AG04450 (cell line): ENCODE results near the gene S100A5. TPM values are rescaled to one million over a fixed set of nuclear protein-coding genes. Genes with fewer than 3 reads are reported as not detected.
"Not testable (repeated sequence)": the region's sequence is repeated elsewhere in the genome, so short reads cannot be mapped to it uniquely, and the experiment has no call there.

Experiments used
- CTCF ChIA-PET: fragments of 300-600, 350-600 bp; formaldehyde crosslinking; extraction: SDS; loops from one replicate; lab custom pipeline; 2022; ENCODE audit warnings: antibody characterized with exemption, inconsistent platforms; lab: Charles Lee
- POLR2A ChIA-PET: fragments of 350-600 bp; formaldehyde crosslinking; extraction: SDS; loops from one replicate; lab custom pipeline; 2021; ENCODE audit warnings: antibody characterized with exemption, inconsistent platforms; lab: Yijun Ruan, JAX
- DNase-seq: peaks from one replicate; pipeline ENCODE4 v3.0.0-alpha.2; 2011; ENCODE audit warnings: low read depth, low spot score
- H3K27ac ChIP-seq: one replicate; pipeline ENCODE4 v1.5.1; 2012; ENCODE audit warnings: low read depth, low read length, control low read depth
- H3K27me3 ChIP-seq: one replicate; pipeline ENCODE4 v1.6.0; 2012; ENCODE audit warnings: low read length; ENCODE audit not compliant: control insufficient read depth, insufficient read depth
- H3K4me3 ChIP-seq: 2 replicates; pipeline ENCODE4 v1.5.1; 2011; ENCODE audit warnings: mild to moderate bottlenecking, low read depth, low read length, control low read depth
- H3K9me3 ChIP-seq: 2 replicates; pipeline ENCODE4 v1.5.1; 2012; ENCODE audit warnings: low read length; ENCODE audit not compliant: control insufficient read depth, insufficient read depth
- polyA plus RNA-seq: library from polyadenylated mRNA; depleted of rRNA; stranded (reverse); fragments of >200 nt; gene quantifications from 2 replicates; pipeline ENCODE4 v1.2.3, GENCODE V29; 2011
- TF ChIP-seq, protein P1 (sequence below): IDR thresholded peaks from 2 replicates; pipeline ENCODE4 v1.5.1; 2011; ENCODE audit warnings: low read depth, low read length, control low read depth, inconsistent platforms

Gene S100A5
- polyA plus RNA-seq, 1 experiment, result 0.42 TPM

GRCh38 chr1:153520818-153521476 lies 19.8 kb downstream of the S100A5 start:
- Histone ChIP-seq H3K4me3 (no peak overlapping the region), H3K9me3 (no peaks in the 10 kb centered on the region), H3K27ac (no peak overlapping the region), H3K27me3 (no peaks in the 10 kb centered on the region)
- CTCF ChIA-PET, result interaction anchor here (0.8 to 2.7 kb wide), 8 partner anchors 10 to 107 kb away, joined by 3 to 31 read pairs (median 6); partner anchors contain the start of gene S100A13
- POLR2A ChIA-PET, result interaction anchor here (0.7 kb wide), 1 partner anchor 106 kb away, joined by 3 read pairs; the partner anchor contains the start of gene S100A13
- DNase-seq, result no peak
- TF ChIP-seq, protein P1, sequence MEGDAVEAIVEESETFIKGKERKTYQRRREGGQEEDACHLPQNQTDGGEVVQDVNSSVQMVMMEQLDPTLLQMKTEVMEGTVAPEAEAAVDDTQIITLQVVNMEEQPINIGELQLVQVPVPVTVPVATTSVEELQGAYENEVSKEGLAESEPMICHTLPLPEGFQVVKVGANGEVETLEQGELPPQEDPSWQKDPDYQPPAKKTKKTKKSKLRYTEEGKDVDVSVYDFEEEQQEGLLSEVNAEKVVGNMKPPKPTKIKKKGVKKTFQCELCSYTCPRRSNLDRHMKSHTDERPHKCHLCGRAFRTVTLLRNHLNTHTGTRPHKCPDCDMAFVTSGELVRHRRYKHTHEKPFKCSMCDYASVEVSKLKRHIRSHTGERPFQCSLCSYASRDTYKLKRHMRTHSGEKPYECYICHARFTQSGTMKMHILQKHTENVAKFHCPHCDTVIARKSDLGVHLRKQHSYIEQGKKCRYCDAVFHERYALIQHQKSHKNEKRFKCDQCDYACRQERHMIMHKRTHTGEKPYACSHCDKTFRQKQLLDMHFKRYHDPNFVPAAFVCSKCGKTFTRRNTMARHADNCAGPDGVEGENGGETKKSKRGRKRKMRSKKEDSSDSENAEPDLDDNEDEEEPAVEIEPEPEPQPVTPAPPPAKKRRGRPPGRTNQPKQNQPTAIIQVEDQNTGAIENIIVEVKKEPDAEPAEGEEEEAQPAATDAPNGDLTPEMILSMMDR, result no peak

DNA sequence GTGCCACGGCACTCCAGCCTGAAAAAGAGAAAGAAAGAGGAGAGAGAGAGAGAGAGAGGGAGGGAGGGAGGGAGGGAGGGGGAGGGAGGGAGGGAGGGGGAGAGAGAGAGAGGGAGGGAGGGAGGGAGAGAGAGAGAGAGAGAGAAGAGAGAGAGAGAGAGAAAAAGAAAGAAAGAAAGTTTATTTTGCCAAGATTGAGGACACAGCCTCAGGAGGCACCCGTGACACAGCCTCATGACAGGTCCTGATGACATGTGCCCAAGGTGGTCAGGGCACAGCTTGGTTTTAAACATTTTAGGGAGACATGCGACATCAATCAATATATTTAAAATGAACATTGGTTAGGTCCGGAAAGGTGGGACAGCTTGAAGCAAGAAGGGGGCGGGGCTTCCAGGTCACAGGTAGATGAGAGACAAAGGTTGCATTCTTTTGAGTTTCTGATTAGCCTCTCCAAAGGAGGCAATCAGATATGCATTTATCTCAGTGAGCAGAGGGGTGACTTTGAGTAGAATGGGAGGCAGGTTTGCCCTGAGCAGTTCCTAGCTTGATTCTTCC lies 20.5 kb downstream of the S100A5 start:
- DNase-seq, POLR2A ChIA-PET, H3K4me3 ChIP-seq, H3K27ac ChIP-seq, H3K9me3 ChIP-seq, H3K27me3 ChIP-seq: not testable (repeated sequence)
- CTCF ChIA-PET, result interaction anchor here (0.8 to 2.7 kb wide), 9 partner anchors 9 to 107 kb away, joined by 3 to 31 read pairs (median 4); partner anchors contain the start of gene S100A13

- no peak overlapping the region for H3K4me3 ChIP-seq
- no peaks in the 10 kb centered on the region for H3K27me3 ChIP-seq
- POLR2A ChIA-PET, result no interaction called here
- CTCF ChIA-PET, result interaction anchor here (1.1 to 2.6 kb wide), 2 partner anchors 14 to 108 kb away, joined by 4 to 13 read pairs; partner anchors contain the start of gene S100A13
- H3K9me3 ChIP-seq, result no peaks in the 10 kb centered on the region
- no peak for DNase-seq
- H3K27ac ChIP-seq, result no peak overlapping the region
- TF ChIP-seq, protein P1, result no peak
Measured at GRCh38 chr1:153519242-153519641, 21.5 kb downstream of the S100A5 start.

DNA sequence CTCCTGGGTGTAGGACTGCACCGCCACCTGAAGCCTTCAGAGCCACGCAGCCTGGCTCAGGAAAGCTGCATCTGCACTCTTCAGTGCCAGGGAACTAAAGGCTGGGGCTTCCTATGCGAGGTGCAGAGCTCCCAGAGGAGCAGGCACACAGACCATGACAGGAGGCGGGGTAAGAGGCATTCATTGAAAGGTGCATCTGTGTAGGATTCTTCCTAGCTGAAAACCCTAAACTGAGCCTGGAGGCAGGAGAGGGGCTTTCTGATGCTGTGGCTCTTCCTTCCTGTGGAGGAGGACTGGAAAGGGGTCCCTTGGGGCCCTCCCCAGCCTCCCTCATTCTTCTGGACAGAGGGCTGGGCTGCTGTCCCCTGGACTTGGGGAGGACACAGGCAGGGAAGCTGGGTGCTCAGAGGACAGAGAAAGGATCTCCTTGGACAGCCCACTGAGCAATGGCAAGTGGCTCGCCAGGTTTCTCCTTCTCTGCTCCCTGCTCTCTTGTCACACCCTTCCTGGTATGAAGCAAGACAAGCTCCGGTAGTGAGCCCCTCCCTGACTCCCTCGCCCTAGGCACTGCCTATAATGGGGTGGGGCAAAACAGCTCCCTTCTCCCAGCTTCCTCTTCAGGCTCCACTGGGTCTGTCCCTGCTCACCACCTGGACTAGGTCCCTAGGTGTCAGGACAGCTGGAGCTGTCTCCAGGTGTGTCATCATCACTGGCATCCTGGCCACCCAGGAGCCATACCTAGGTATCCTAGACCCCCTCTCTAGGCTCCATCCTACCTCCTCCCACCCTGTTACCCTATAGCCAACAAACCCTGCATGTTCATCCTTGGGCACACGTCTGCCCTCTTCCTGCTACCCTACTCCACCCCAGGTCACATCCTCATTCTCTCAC lies 25.0 kb downstream of the S100A5 start:
- CTCF ChIA-PET, result interaction anchor here (0.8 to 3.5 kb wide), 5 partner anchors 17 to 161 kb away, joined by 3 to 20 read pairs (median 7); partner anchors contain the start of genes S100A1 and S100A13
- no peak overlapping the region for H3K4me3 ChIP-seq
- TF ChIP-seq, protein P1, result no peak
- POLR2A ChIA-PET, result no interaction called here
- H3K27me3 ChIP-seq, result no peaks in the 10 kb centered on the region
- no peaks in the 10 kb centered on the region for H3K9me3 ChIP-seq
- H3K27ac ChIP-seq, result no peak overlapping the region
- no peak for DNase-seq

- ChIA-PET POLR2A (no interaction called here), CTCF (interaction anchor here (3.5 kb wide), 1 partner anchor 19 kb away, joined by 20 read pairs; no protein-coding TSS in a partner anchor)
- Histone ChIP-seq H3K4me3 (no peak overlapping the region), H3K27me3 (no peaks in the 10 kb centered on the region), H3K27ac (no peak overlapping the region), H3K9me3 (no peaks in the 10 kb centered on the region)
- TF ChIP-seq, protein P1, result no peak
- DNase-seq, result no peak
Measured at GRCh38 chr1:153513666-153514065, 27.1 kb downstream of the S100A5 start.
